NCI-H1417 (cell line): ENCODE measurements around the gene SLC6A6.

Experiments used
- DNase-seq, 3 experiments: peaks; one replicate each; lab custom pipeline; 2025; lab: John Stamatoyannopoulos, UW

The SLC6A6 gene

GRCh38 chr3:14487821-14488220 is 85.4 kb downstream of the SLC6A6 start:
- DNase-seq, result no peak

GRCh38 chr3:14488286-14489041 is 86.1 kb downstream of the SLC6A6 start:
- no peak for DNase-seq

DNA sequence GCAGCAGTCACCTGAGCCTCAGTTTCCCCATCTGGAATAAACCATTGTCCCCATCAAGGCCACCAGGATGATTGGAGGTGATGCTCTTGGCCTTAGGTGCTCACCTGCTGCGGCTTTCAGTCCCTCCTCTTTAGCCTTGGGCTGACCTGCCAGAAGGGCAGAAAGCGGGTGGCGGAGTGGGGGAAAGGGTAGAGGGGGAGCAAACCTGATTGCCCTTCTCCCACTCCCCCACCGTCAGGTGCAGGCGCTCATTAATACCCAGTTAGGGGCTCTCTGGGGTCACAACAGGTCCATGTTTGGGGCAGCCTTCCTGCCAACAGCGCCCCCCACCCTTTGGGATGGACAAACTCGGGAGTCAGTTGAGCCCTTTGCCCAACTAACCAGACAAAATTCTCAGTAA is 87.2 kb downstream of the SLC6A6 start:
- DNase-seq, result no peak

DNA sequence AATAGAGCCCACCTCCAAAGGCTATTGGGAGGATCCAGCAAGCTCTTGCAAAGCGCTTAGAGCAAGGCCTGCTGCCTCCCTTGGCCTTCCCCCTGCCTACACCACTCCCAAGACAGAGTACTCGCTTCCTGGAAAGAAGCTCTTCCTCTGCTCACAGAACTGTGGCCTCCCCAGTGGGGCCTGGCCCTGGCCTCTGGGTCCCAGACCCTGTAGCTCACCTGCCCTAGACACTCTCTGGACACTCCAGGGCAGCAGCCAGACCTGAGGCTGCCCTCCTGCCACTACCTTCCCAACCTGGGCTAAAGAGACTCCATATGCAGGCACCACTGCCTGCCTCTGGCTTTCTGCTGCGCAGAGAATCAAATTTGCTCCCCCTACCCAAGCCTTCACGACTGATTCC is 87.8 kb downstream of the SLC6A6 start:
- no peak for DNase-seq

DNA sequence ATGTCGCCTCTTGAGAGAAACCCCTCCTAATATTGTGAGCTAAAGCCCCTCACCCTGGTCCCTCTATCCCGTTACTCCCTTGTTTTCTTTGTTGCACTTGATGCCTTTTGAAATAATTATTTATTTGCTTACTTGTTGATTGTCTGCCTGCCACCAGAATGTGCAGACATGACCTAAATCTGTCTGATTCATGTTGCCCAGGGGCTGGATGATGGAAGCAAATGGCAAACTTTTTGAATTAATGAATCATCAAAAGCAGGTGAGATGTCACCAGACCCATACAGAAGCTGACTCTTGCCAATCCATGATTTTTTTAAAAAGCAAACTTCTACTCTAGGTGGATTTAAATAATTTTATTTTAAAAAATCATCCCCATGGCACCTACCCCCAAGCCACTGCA is 88.4 kb downstream of the SLC6A6 start:
- no peak for DNase-seq

GRCh38 chr3:14491396-14492190 is 89.2 kb downstream of the SLC6A6 start:
- no peak for DNase-seq

- DNase-seq, result no peak
These were observed 90.8 kb downstream of the SLC6A6 start for GRCh38 chr3:14492948-14493881.

DNA sequence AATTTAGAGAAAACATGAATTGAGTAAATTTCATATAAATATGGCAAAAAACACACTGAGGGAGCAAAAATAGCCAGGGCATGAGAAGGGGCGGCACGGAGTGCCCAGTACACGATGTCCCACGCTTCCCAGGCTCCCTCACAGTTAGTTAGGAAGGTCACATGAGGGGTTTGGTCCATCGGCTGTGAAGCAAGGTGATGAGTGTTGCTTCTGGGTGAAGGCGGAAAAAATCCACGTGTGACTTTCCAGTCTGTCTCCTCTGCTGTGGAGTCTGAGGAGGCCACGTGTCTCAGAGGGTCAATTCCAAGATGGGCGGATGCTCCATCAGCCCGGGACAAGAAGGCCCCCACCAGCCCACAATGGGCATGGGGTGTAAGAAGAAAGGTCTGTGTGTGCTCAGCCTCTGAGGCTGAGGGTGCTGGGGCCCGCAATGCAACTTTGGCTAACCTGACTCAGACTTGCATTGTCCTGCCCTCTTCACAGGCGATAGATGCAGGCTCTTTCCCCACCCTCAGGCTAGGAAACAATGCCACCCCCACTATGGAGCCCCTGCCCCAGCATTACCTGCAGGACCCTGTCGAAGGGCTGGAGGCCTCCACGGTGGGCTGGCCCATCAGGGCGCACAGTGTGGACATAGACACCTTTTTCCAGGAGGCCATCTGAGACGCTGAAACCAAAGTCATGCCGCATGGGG is 92.0 kb downstream of the SLC6A6 start:
- no peak for DNase-seq

GRCh38 chr3:14494973-14495300 is 92.5 kb downstream of the SLC6A6 start:
- DNase-seq, result no peak

DNA sequence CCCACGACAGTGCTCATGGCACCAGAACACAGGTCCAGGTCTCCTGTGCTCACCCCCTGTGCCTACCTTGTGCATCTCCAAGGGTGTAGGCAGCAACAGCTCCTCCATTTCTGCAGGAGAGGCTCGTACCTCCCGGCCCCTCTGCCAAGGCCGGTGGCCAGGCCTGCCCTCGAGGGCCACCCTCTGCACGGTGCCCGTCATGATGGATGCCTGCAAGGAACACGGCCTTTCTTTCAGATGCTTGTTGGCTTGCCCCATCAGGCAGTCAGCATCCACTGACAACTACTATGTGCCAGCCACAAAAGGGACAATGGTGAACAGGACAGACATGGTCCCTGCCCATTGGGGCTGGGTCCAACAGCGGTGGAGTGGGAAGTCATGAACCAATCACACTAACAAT is 93.9 kb downstream of the SLC6A6 start:
- no peak for DNase-seq

- DNase-seq, result no peak
These were observed 94.9 kb downstream of the SLC6A6 start for GRCh38 chr3:14497321-14497720.

- DNase-seq, result no peak
These were observed 100.1 kb downstream of the SLC6A6 start for GRCh38 chr3:14502472-14502871.

DNA sequence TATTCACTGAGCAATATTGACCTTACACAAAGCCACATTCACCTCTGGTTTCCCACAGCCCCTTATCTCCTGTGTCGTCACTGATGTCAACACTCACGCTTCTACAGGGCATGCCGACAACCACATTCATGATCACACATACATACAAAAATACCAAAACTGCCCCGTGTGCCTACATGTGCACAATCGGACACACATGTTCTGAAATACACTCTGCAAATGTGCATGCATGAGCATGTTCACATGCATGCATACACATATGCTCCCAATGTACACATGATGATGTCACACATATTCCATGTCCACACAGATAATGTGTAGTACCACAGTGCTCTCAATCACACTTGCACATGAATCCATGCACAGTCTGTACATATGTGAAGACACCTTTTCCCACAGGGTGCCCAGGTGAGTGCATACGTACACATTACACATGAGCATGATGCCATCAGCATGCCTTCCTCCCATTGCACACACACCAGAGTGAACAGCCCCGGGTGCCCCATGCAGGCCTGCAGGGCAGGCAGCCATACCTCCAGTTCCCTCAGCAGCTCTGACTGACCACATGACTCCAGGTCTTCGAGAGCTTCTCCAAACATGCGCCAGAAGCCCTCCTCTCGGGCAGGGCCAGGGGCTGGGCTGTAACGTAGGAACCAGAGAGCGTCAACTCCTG is 100.8 kb downstream of the SLC6A6 start:
- no peak for DNase-seq

DNA sequence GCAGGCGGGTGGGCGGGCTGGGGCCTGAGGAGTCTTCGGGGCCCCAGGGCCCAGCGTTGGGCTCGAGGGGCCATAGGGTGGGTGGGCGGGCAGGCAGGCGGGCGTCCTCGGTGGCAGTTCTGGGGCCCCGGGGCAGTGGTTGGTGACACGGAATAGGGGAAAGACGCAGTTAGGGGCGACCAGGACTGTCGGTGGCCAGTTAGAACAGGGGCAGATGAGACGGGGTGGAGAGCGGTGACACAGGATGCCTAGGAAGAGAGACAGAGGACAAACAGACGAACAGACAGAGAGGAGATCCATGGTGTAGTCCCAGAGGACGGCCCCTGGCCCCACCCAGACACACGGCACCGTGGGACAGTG is 101.3 kb downstream of the SLC6A6 start:
- DNase-seq, result no peak

DNA sequence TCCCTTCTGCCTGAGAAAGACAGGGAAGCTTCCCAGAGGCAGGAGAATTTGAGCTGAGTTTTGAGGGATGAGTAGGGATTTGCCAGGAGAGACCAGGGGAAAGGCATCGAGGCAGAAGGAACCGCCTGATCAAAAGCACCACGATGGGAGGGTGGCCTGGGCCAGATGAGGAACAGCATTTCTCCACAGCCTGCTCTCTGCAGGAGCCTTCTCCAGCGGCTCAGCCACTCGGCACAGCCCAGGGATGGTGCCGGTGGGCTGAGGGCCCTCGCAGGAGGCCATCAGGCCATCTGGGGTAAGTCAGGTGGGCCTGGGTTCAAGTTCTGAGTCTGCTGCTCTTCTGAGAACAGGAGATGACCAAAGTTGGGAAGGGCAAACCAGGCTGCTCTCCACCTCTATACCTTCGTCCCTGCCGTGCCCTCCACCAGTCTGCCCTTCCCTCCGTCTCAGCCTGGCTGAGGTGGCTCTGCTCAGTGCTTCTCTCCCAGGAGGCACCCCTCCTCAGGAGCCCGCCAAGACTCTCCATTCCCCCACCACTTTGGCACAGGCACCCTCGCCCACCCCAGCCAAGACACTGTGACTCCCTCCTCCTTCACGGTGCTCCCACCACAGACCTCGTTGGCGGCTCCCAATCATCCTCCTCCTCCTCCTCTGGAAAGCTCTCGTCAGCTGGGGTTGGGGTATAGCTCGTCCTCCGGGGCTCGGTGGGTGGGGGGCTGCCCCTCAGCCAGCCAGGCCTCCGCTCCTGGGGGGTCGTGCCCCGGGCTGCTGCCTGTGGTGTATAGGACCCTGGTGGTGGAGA is 102.8 kb downstream of the SLC6A6 start:
- DNase-seq, result no peak

GRCh38 chr3:14505803-14506500 is 103.5 kb downstream of the SLC6A6 start:
- no peak for DNase-seq

DNA sequence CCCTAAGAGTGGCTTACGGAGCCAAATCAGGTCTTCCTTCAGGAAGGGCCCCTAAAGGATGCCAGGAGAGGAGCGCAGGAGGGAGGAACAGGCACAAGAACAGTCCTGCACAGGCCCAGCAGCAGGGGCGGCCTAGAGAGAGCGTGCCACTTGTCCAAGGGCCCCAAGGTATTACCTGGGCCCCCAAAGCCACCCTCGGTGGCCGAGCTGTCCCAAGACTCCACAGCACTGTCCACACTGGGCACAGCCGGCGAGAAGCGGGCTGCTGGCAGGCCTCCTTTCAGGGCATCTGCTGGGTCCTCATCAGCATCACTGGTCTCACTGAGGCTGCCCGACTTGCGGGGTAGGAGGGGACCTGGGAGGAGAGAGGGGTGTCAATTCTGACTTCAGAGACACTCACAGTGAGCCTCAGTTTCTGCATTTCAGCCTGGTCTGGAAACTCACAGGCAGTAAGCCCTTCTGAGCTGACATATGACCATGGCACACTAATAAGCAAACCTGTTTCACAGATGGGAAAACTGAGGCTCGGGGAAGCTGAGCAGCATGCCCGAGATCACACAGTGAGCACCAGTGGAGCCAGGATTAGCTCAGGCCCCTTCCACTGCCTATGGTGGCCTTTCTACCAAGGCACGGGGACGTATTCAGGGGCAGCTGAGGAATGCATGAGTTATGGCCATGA is 104.4 kb downstream of the SLC6A6 start:
- DNase-seq, result no peak

DNA sequence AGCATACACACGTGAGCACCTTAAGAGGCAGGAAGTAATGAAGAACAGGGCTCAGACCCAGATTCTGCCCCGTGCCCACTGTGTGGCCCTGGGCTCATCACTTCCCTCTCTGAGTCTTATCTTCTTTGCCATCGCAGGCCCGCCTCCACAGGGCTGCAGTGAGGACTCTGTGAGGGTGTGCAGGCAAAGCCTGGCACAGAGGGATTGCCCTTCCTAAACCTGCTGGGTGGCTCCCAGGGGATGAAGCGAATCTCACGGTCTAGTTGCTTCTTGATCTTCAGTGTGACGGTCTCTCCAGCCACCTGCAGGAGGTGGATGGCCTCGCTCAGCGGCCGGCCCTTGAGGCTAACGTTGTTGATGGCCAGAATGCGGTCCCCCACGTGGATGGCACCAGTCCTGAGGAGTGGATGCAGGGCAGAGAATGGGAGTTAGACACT is 104.9 kb downstream of the SLC6A6 start:
- DNase-seq, result peak in 1 of 3 experiments; percentile 4

DNA sequence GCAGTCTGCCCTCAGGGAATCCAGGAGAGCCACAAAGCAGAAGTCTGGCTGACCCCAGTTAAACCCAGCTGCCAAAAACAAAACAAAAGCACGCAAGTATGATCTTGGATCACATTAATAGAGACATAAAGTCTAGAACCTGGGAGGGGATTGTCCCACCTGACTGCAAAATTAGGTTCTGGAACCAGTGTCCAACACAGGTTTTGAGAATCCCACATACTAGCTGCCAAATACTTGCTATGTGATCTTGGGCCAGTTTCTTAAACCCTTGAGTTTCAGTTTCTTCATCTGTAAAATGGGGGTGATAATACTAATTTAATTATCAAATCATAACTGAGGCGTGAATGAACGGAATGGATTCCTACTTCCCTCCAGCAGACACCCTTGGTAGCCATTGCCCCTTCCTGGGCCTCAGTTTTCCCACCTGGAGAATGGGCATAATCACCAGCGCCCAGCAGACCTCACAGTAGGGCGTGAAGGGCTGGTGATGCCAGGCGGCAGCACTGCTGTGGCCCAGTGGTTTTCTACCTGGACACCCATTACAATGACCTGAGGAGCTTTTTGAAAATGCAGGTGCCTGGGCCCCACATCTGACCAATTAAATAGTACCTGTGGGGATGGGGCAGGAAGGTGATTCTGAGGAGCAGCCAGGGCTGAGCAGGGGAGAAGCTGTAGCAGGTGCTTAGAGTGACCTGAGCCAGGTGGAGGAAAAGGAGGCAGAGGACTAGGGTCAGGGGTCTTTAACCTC is 105.5 kb downstream of the SLC6A6 start:
- DNase-seq, result no peak
